SK-N-SH treated with all-trans-retinoic acid at 6 μM for 48 hours (cell line): ENCODE measurements around the gene BARHL1.

Experiments used
- ATAC-seq: fragments of 200-7000 bp; cut with Tn5 transposase; 3 replicates; pipeline ENCODE4 v1.9.1; 2020; ENCODE audit warnings: mild to moderate bottlenecking, moderate library complexity
- ARNTL ChIP-seq: fragments of 450-650 bp; formaldehyde crosslinking; IDR thresholded peaks from 2 replicates; pipeline ENCODE4 v1.5.0; 2020; ENCODE audit warnings: low read depth, mild to moderate bottlenecking, moderate library complexity, borderline replicate concordance
- BACH2 ChIP-seq: fragments of 250-450 bp; sonication (Bioruptor Pico); IDR thresholded peaks from 2 replicates; pipeline ENCODE4 v1.9.0; 2021; ENCODE audit warnings: mild to moderate bottlenecking, borderline replicate concordance
- CREB5 ChIP-seq: fragments of 250-450 bp; sonication (Bioruptor Pico); IDR thresholded peaks from 2 replicates; pipeline ENCODE4 v1.5.1; 2020; ENCODE audit warnings: low read depth, mild to moderate bottlenecking, moderate library complexity
- CSDC2 ChIP-seq: fragments of 250-450 bp; sonication (Bioruptor Pico); IDR thresholded peaks from 2 replicates; pipeline ENCODE4 v1.5.0; 2020; ENCODE audit warnings: mild to moderate bottlenecking, moderate library complexity
- CSRNP3 ChIP-seq: fragments of 250-450 bp; sonication (Bioruptor Pico); IDR thresholded peaks from 2 replicates; pipeline ENCODE4 v1.5.1; 2021; ENCODE audit warnings: mild to moderate bottlenecking, moderate library complexity
- ESRRG ChIP-seq: fragments of 250-450 bp; sonication (Bioruptor Pico); IDR thresholded peaks from 2 replicates; pipeline ENCODE4 v1.6.1; 2021; ENCODE audit warnings: mild to moderate bottlenecking
- GLIS3 ChIP-seq: fragments of 250-450 bp; sonication (Bioruptor Pico); IDR thresholded peaks from 2 replicates; pipeline ENCODE4 v1.5.0; 2020; ENCODE audit warnings: mild to moderate bottlenecking, moderate library complexity
- ISL1 ChIP-seq: fragments of 250-450 bp; sonication (Bioruptor Pico); IDR thresholded peaks from 2 replicates; pipeline ENCODE4 v2.1.2; 2022; ENCODE audit warnings: mild to moderate bottlenecking, moderate library complexity
- OSR1 ChIP-seq: fragments of 250-450 bp; sonication (Bioruptor Pico); IDR thresholded peaks from 2 replicates; pipeline ENCODE4 v1.8.0; 2022; ENCODE audit warnings: moderate library complexity, mild to moderate bottlenecking, inconsistent platforms
- PATZ1 ChIP-seq: fragments of 250-450 bp; sonication (Bioruptor Pico); IDR thresholded peaks from 2 replicates; pipeline ENCODE4 v1.8.0; 2020; ENCODE audit warnings: mild to moderate bottlenecking, moderate library complexity, borderline replicate concordance
- POU6F1 ChIP-seq: fragments of 250-450 bp; sonication (Bioruptor Pico); IDR thresholded peaks from 2 replicates; pipeline ENCODE4 v1.8.0; 2021; ENCODE audit warnings: low read depth, mild to moderate bottlenecking, moderate library complexity, borderline replicate concordance
- PPARA ChIP-seq: fragments of 250-450 bp; sonication (Bioruptor Pico); IDR thresholded peaks from 2 replicates; pipeline ENCODE4 v1.5.0; 2020; ENCODE audit warnings: mild to moderate bottlenecking, borderline replicate concordance
- RARB ChIP-seq: fragments of 250-450 bp; sonication (Bioruptor Pico); IDR thresholded peaks from 2 replicates; pipeline ENCODE4 v1.8.0; 2021; ENCODE audit warnings: mild to moderate bottlenecking, moderate library complexity
- SNAI2 ChIP-seq: fragments of 250-450 bp; sonication (Bioruptor Pico); IDR thresholded peaks from 2 replicates; pipeline ENCODE4 v1.5.0; 2020; ENCODE audit warnings: mild to moderate bottlenecking, moderate library complexity
- TCF4 ChIP-seq: fragments of 250-450 bp; sonication (Bioruptor Pico); IDR thresholded peaks from 2 replicates; pipeline ENCODE4 v1.8.0; 2021; ENCODE audit warnings: mild to moderate bottlenecking, moderate library complexity, borderline replicate concordance
- TSHZ2 ChIP-seq: fragments of 250-450 bp; sonication (Bioruptor Pico); IDR thresholded peaks from 2 replicates; pipeline ENCODE4 v1.5.0; 2020; ENCODE audit warnings: mild to moderate bottlenecking, moderate library complexity
- ZC3H10 ChIP-seq: fragments of 250-450 bp; sonication (Bioruptor Pico); IDR thresholded peaks from 2 replicates; pipeline ENCODE4 v1.5.1; 2021; ENCODE audit warnings: mild to moderate bottlenecking, moderate library complexity
- ZFP3 ChIP-seq: fragments of 250-450 bp; sonication (Bioruptor Pico); IDR thresholded peaks from 2 replicates; pipeline ENCODE4 v1.5.0; 2020; ENCODE audit warnings: mild to moderate bottlenecking, moderate library complexity
- ZFP30 ChIP-seq: fragments of 450-650 bp; formaldehyde crosslinking; IDR thresholded peaks from 2 replicates; pipeline ENCODE4 v1.5.0; 2022; ENCODE audit warnings: mild to moderate bottlenecking, moderate library complexity
- ZNF565 ChIP-seq: fragments of 450-650 bp; formaldehyde crosslinking; conservative IDR thresholded peaks from 2 replicates; pipeline ENCODE4 v1.5.0; 2020; ENCODE audit warnings: low read depth, mild to moderate bottlenecking, moderate library complexity
- ZNF70 ChIP-seq: fragments of 450-650 bp; formaldehyde crosslinking; IDR thresholded peaks from 2 replicates; pipeline ENCODE4 v1.5.0; 2020; ENCODE audit warnings: mild to moderate bottlenecking, moderate library complexity
- ZNF8 ChIP-seq: fragments of 450-650 bp; formaldehyde crosslinking; IDR thresholded peaks from 2 replicates; pipeline ENCODE4 v1.5.0; 2020; ENCODE audit warnings: mild to moderate bottlenecking, moderate library complexity

The BARHL1 gene

GRCh38 chr9:132627594-132627993 is 45.2 kb downstream of the BARHL1 start:
- TF ChIP-seq TCF4 (CRISPR knock-in tag), result no peak
- TF ChIP-seq ZNF565 (CRISPR knock-in tag), result no peak
- no peak for TF ChIP-seq ZNF8 (CRISPR knock-in tag)
- no peak for TF ChIP-seq ISL1 (CRISPR knock-in tag)
- no peak for TF ChIP-seq OSR1
- TF ChIP-seq CSRNP3, result no peak
- no peak for ATAC-seq

- TF ChIP-seq ZC3H10 (no peak), OSR1 (no peak), CSDC2 (CRISPR knock-in tag) (no peak), ZNF70 (CRISPR knock-in tag) (no peak), ZNF8 (CRISPR knock-in tag) (no peak), TSHZ2 (CRISPR knock-in tag) (no peak), BACH2 (CRISPR knock-in tag) (no peak), RARB (CRISPR knock-in tag) (no peak), ESRRG (CRISPR knock-in tag) (no peak), PPARA (no peak), CREB5 (CRISPR knock-in tag) (no peak), SNAI2 (CRISPR knock-in tag) (no peak)
- ATAC-seq, result no peak
These were observed 46.3 kb downstream of the BARHL1 start for GRCh38 chr9:132628746-132629145.

- no peak for TF ChIP-seq ARNTL (CRISPR knock-in tag)
- no peak for TF ChIP-seq SNAI2 (CRISPR knock-in tag)
- TF ChIP-seq OSR1, result no peak
- TF ChIP-seq ESRRG (CRISPR knock-in tag), result no peak
- TF ChIP-seq POU6F1 (CRISPR knock-in tag), result no peak
- TF ChIP-seq ZFP3 (CRISPR knock-in tag), result no peak
- no peak for TF ChIP-seq RARB (CRISPR knock-in tag)
- TF ChIP-seq BACH2 (CRISPR knock-in tag), result no peak
- no peak for TF ChIP-seq ZNF70 (CRISPR knock-in tag)
- TF ChIP-seq ISL1 (CRISPR knock-in tag), result no peak
- TF ChIP-seq TSHZ2 (CRISPR knock-in tag), result no peak
- no peak for TF ChIP-seq ZFP30 (CRISPR knock-in tag)
- no peak for TF ChIP-seq ZC3H10
- no peak for TF ChIP-seq CSDC2 (CRISPR knock-in tag)
- TF ChIP-seq TCF4 (CRISPR knock-in tag), result no peak
- no peak for TF ChIP-seq GLIS3 (CRISPR knock-in tag)
- TF ChIP-seq ZNF8 (CRISPR knock-in tag), result no peak
- TF ChIP-seq ZNF565 (CRISPR knock-in tag), result no peak
- TF ChIP-seq PATZ1 (CRISPR knock-in tag), result no peak
- no peak for TF ChIP-seq CSRNP3
- TF ChIP-seq, all 23 proteins: peak for 0
- ATAC-seq, result no peak
These were observed 47.7 kb downstream of the BARHL1 start for GRCh38 chr9:132630116-132630515.
